ENCODE measurements around the gene DOK3. TPM values are rescaled to one million over a fixed set of nuclear protein-coding genes. Genes with fewer than 3 reads are reported as not detected.
A peak's percentile ranks its signal among the peaks of the same experiment; 100 is the strongest.

The DOK3 gene
- total RNA-seq, 1 experiment from 2014 or later = 16.4 TPM

- peaks cover 34 to 61% (median 56%) of the 10 kb centered on the region in 3 experiments for H3K36me3 Mint-ChIP-seq (ENCODE audit: insufficient read depth in 1 of 3, low read depth in 3 of 3)
- no CpG with 5 or more reads among the region's 13 CpGs for WGBS (ENCODE audit: extremely low coverage, insufficient read length, low lambda C conversion rate)
Observed at GRCh38 chr5:177519463-177520235, 10.0 kb upstream of the DOK3 start.

More at GRCh38 chr5:177519463-177520235, 10.0 kb upstream of the DOK3 start:
- Histone ChIP-seq H2BK20ac (ENCODE audit: low read depth, low read length, poor library complexity, severe bottlenecking) (no peak overlapping the region), H3K9me3 (ENCODE audit: control insufficient read depth, low read depth, low read length) (no peaks in the 10 kb centered on the region), H3K79me1 (ENCODE audit: insufficient read depth, low read depth, low read length, poor library complexity, severe bottlenecking) (peaks cover 6% of the 10 kb centered on the region), H4K20me1 (ENCODE audit: control insufficient read depth, insufficient read depth, insufficient read length) (no peaks in the 10 kb centered on the region), H4K5ac (ENCODE audit: insufficient read length, low read depth, low read length) (no peak overlapping the region), H4K8ac (replicated peaks; ENCODE audit: insufficient read length, low read depth, low read length) (no peak overlapping the region), H3K27ac (ENCODE audit: insufficient read length, low read depth, low read length) (no peak overlapping the region), H2AFZ (ENCODE audit: low read length) (no peak overlapping the region), H3K14ac (ENCODE audit: insufficient read depth, low read length) (no peak overlapping the region), H3K4me1 (ENCODE audit: insufficient read depth, low read length) (no peaks in the 10 kb centered on the region), H2AK5ac (ENCODE audit: insufficient read length, low read length) (no peak overlapping the region), H3K27me3 (ENCODE audit: insufficient read depth, low read length) (no peaks in the 10 kb centered on the region), H3T11ph (ENCODE audit: low read length) (no peak overlapping the region), H3K23me2 (ENCODE audit: insufficient read length, low read depth, low read length, poor library complexity, severe bottlenecking) (peaks cover 4% of the 10 kb centered on the region), H2BK15ac (ENCODE audit: low read depth, low read length) (no peak overlapping the region), H3K18ac (ENCODE audit: insufficient read length, low read depth, low read length) (no peak overlapping the region), H2BK120ac (ENCODE audit: low read depth, low read length, poor library complexity, severe bottlenecking) (no peak overlapping the region), H2BK5ac (ENCODE audit: insufficient read length, low read length) (no peak overlapping the region), H3K9ac (ENCODE audit: extremely low read depth, insufficient read length, low read length) (no peak overlapping the region), H3K79me2 (ENCODE audit: insufficient read depth, low read length) (peaks cover 5% of the 10 kb centered on the region; the same call in 1 of the 2 replicates), H3K23ac (ENCODE audit: insufficient read length, low read depth, low read length) (no peak overlapping the region), H3K4me2 (ENCODE audit: insufficient read depth, insufficient read length, low read length) (no peak overlapping the region), H2BK12ac (ENCODE audit: insufficient read length, low read depth, low read length) (no peak overlapping the region), H3K4ac (ENCODE audit: low read depth, low read length) (no peak overlapping the region), H4K91ac (ENCODE audit: insufficient read length, low read depth, low read length) (no peak overlapping the region), H3K56ac (ENCODE audit: insufficient read length, low read depth, low read length) (no peak overlapping the region)
- no peak for DNase-seq
- Mint-ChIP-seq H3K27me3 (ENCODE audit: low read depth) (peaks cover 3% of the 10 kb centered on the region; the same call in 1 of the 2 replicates), H3K4me3 (peak overlapping the region; percentile 17 to 31; a peak in 3 of 5 replicates), H3K9me3 (peaks cover 0 to 3% of the 10 kb centered on the region in 2 experiments; a peak in 1 of 5 replicates), H3K27ac (peak overlapping the region in 1 of 3 experiments; percentile 32; a peak in 2 of 7 replicates), H3K4me1 (peaks cover 11 to 18% of the 10 kb centered on the region in 2 experiments)
- TF ChIP-seq CTCF (conservative IDR thresholded peaks at IDR 0.05) = no peak
